CD4-positive, alpha-beta T cell treated with Interleukin-15 for 1 hour (primary cell): Measurements from ENCODE around the gene ADNP.

Experiments
- DNase-seq: peaks from one replicate; pipeline ENCODE4 v3.0.0-alpha.2; 2020

Gene ADNP

GRCh38 chr20:50870561-50871161, 60.6 kb downstream of the ADNP start:
- no peak for DNase-seq

GRCh38 chr20:50868509-50869495, 62.4 kb downstream of the ADNP start:
- no peak for DNase-seq

GRCh38 chr20:50867805-50868204, 63.4 kb downstream of the ADNP start:
- DNase-seq = no peak

- DNase-seq = no peak
Observed at GRCh38 chr20:50866831-50867230, 64.4 kb downstream of the ADNP start.

GRCh38 chr20:50866036-50866685, 65.1 kb downstream of the ADNP start:
- no peak for DNase-seq

- DNase-seq = no peak
Observed at GRCh38 chr20:50865591-50865990, 65.6 kb downstream of the ADNP start.

DNA sequence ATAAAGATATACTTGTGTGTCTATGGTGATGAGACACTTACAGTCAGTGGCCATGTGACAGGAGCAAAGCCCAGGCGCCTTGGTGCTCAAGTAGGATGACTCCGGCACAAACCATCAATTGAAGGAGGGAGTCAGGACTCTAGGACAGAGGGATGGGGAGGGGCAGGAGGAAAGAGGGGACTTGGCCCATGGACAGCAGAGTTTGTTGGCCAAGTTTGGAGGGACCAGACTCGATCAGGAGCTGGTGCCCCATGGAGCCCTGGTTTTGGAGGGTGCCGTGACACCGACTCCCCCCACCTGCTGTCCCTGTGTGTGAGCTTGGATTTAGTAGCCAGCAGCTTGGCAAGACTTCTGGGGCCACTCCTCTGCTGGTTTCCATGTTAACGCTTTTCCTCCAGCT, 66.1 kb downstream of the ADNP start:
- no peak for DNase-seq

DNA sequence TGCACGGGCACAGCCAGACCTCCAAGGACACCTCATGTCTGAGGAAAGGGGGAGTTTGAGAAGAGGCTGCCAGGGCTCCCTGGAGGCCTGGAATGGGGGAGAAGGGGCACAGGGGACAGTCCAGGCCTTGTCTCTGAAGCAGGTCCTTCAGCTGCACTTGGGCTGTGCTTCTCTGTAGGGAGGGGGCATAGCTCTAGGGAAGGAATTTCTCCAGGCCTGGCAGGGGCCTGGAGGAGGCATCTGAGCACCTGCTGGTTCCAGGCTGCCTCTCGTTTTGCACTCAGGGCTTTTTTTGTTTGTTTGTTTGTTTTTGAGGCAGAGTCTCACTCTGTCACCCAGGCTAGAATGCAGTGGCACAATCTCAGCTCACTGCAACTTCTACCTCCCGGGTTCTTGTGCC, 68.7 kb downstream of the ADNP start:
- no peak for DNase-seq

- no peak for DNase-seq
Observed at GRCh38 chr20:50861012-50861411, 70.2 kb downstream of the ADNP start.

DNA sequence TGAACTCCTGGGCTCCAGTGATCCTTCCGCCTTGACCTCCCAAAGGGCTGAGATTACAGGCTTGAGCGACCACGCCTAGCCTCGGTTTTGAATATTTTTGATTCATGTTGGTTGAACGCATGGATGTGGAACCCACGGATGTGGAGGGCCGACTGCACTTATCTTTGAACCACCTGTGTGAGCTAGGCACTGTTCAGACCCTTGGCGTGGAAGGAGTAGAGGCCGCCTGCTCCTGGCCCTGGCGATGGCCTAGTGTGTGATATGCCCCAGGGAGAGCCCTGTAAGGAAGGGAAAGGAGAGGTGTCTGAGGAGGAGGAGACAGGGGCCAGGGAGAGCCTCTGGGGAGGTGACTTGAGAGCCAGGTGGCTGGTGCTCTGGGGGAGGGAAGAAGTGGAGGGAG, 72.1 kb downstream of the ADNP start:
- DNase-seq = no peak

DNA sequence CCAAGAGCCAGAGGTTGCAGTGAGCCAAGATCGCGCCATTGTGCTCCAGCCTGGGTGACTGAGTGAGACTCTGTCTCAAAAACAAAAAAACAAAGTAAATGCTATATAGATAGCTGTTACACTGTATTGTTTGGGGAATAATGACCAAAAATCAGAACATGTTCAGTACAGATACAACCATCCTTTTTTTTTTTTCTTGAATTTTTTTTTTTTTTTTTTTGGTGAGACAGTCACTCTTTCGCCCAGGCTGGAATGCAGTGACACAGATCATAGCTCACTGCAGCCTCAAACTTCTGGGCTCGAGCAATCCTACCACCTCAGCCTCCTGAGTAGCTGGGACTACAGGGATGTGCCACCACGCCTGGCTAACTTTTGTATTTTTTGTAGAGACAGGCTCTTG, 72.7 kb downstream of the ADNP start:
- DNase-seq = no peak

DNA sequence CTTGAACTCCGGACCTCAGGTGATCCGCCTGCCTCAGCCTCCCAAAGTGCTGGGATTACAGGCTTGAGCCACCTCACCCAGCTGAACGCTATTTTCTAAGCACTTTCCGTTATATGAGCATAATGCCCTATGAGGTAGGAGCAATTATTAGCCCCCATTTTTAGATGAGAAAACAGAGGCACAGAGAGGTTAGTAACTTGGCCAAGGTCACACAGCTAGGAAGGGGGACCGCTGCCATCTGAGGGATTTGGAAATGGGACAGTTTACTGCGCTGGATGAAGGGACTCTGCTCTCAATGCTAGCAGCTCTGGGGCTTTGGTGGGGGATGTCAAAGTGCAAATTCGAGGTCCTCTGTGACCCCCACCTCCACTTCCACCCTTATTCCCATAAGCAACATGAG, 73.9 kb downstream of the ADNP start:
- no peak for DNase-seq

DNA sequence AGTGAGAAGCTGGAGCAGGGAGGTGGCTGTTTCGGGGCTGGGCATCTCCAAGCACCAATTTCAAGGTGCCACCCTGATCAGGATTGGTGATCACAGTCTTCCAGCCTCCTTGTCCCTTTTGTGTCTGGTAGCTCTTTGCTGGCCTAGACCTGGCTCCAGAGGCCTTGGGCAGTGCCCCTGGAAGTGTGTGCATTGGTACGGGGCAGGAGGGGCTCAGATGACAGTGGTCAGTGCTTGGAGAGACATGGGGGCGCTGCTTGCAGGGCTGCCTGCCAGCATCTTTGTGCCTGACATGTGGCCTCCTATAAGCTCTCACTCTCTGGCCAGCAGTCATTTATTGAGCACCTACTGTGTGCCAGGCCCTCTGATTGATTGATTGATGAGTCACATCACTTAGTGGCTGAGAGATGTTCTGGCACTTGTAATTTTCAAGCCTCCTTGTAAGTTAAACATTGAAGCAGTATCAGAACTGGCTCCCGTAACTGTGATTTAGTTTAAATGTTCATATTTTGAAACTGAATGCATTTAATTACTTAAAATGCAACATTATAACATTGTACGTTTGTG, 74.7 kb downstream of the ADNP start:
- no peak for DNase-seq

DNA sequence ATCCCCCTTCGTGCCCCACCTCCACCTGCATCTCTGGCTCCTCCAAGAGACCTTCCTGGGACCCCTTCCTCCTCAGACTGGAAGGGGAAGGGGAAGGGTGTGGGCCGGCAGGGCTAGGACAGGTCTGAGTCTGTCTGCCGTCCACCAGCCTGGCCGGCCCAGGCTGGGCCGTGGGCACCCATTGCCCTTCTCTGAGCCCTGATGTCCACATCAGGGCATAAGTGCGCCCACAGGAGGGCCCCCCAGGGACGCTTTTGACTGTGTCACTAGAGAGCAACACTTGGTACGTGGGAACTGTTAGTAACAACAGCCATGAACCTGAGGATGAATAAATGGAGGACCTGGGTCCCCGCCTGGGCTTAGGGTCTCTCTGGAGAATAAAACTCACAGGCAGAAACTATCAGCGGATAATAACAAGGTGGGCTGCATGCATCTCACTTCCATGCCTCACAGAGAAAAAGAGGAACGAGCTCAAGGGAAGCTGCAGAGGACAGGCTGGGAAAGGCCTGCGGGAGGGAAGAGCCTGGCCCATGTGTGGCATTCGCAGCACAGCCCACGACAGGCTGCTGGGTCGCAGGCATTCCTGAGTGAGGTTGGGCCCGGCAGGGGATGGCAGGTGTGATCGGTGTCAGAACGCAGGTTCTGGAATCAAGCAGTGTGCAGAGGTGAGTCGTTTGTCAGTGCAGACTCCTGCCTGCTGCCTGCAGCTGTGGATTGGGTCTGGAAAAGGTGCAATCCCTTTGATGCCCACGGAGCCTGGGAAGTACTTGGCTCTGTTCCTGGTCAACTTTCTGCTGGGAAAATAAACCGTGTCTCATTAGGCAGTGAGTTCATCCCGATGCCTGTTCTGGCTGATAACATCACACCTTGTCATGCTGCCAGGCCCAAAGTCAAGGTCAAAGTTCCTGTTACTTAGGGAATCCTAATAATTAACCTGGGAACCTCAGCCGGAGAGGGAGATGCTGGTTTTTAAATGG, 75.5 kb downstream of the ADNP start:
- DNase-seq = no peak

DNA sequence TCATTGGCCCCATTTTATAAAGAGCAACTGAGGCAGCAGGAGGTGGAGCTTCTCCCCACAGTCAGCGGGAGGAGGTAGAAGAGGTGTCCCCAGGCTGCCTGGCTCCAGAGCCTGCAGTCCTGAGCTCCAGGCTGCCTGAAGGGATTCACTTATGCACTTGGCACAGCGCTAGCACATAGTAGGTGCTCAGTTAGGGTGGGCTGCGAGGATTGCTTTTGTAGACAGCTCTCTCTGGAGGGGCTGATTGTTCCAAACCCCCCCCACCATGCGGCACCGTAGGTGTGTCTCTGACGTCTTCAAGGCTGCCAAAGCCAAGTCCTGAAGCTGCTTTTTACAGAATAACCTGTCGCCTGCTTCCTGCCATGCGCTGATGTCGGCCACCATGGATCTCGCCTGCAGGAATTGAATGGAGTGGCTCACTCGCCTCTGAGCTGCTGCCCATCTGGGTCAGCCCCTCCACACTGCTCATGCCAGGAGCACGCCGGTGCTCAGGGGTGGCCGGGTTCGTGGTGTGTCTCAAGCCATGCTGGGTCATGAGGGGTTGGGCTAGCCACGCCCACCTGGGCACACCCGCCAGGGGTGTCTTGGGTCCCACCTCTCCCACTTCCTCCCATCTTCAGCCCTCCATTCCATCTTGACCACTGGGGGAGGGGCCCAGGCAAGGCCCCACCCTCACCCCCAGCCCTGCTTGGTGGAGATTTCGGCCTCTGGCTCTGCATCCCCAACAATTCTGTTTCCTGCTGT, 76.6 kb downstream of the ADNP start:
- DNase-seq = no peak

DNA sequence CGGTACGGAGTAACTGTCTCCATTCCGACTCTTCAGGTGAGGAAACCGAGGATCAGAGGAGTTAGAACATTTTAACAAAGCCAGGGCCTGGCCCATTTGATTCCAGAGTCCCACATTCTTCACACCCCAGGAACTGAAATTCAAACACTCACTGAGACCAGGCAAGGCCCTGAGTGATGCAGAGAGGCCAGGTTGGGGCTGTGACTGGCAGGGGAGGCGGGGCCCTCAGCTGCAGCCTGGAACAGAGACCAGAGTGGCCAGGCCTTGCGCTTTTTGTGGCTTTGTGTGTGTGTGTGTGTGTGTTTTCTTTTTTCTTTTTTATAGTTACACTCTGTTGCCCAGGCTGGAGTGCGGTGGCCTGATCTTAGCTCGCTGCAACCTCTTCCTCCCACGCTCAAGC, 79.2 kb downstream of the ADNP start:
- no peak for DNase-seq

GRCh38 chr20:50850721-50851286, 80.4 kb downstream of the ADNP start:
- DNase-seq = no peak

GRCh38 chr20:50848846-50849673, 82.2 kb downstream of the ADNP start:
- DNase-seq = no peak

GRCh38 chr20:50848341-50848808, 82.9 kb downstream of the ADNP start:
- DNase-seq = no peak

DNA sequence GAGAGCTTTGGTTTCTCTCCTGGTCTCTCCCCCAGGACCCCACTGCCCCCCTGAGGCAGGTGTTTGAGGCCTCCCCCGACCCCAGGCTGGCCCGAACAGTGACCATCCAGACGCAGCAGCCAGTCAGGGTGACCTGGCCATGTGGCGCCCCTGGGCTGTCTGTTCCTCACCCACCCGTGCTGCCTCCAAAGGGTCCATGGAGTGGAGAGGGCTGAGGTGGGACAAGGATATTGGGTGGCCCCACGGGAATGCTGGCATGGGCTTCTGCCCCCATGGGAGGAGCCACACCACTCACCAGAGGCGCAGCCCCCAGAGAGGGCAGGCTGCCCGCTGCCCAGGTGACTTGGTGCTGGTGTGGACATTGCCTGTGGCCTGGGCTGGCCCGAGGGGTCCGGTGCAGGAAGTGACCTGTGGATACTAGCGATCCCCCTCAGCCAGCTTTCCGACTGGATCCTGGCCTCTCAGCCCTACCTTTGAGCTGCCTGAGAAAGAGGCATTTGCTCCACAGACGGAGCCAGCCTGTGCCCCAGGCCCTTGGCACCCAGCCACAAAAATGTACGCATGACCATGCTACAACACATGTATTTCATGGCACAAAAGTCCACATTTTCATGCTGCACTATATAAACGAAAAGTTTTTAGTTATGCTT, 85.5 kb downstream of the ADNP start:
- no peak for DNase-seq
